HEK293T (cell line): ENCODE measurements around the gene ZNF792.
"Not testable (repeated sequence)": the region's sequence is repeated elsewhere in the genome, so short reads cannot be mapped to it uniquely, and the experiment has no call there.

Experiments used
- CTCF ChIA-PET: fragments of 350-600 bp; formaldehyde crosslinking; extraction: SDS; loops from one replicate; lab custom pipeline; 2021; ENCODE audit warnings: antibody characterized with exemption, inconsistent platforms; lab: Yijun Ruan, JAX
- POLR2A ChIA-PET: fragments of 350-600 bp; formaldehyde crosslinking; extraction: SDS; loops from one replicate; lab custom pipeline; 2020; ENCODE audit warnings: antibody characterized with exemption, inconsistent platforms; lab: Yijun Ruan, JAX
- DNase-seq: peaks from one replicate; pipeline ENCODE4 v3.0.0; 2012; ENCODE audit warnings: mixed read lengths; ENCODE audit errors: extremely low spot score
- ARNT ChIP-seq: fragments of 450-650 bp; IDR thresholded peaks from 2 replicates; pipeline ENCODE4 v1.6.1; 2017; ENCODE audit warnings: mild to moderate bottlenecking
- BHLHE40 ChIP-seq: fragments of 450-650 bp; IDR thresholded peaks from 2 replicates; pipeline ENCODE4 v1.6.1; 2016; ENCODE audit warnings: mild to moderate bottlenecking, moderate library complexity, borderline replicate concordance
- CTBP1 ChIP-seq: fragments of 450-650 bp; IDR thresholded peaks from 2 replicates; pipeline ENCODE4 v1.6.1; 2016; ENCODE audit warnings: borderline replicate concordance
- ELF4 ChIP-seq: fragments of 450-650 bp; IDR thresholded peaks from 2 replicates; pipeline ENCODE4 v1.6.1; 2017; ENCODE audit warnings: antibody characterized with exemption
- FOXA1 ChIP-seq: fragments of 450-650 bp; IDR thresholded peaks from 2 replicates; pipeline ENCODE4 v1.6.1; 2016; ENCODE audit warnings: mild to moderate bottlenecking
- FOXK2 ChIP-seq: fragments of 450-650 bp; IDR thresholded peaks from 2 replicates; pipeline ENCODE4 v1.6.1; 2016; ENCODE audit warnings: mild to moderate bottlenecking
- FOXM1 ChIP-seq: fragments of 450-650 bp; IDR thresholded peaks from 2 replicates; pipeline ENCODE4 v1.6.1; 2017; ENCODE audit warnings: mild to moderate bottlenecking, borderline replicate concordance
- HDGF ChIP-seq: fragments of 450-650 bp; IDR thresholded peaks from 2 replicates; pipeline ENCODE4 v1.6.1; 2017; ENCODE audit warnings: antibody characterized with exemption, borderline replicate concordance
- L3MBTL2 ChIP-seq: fragments of 450-650 bp; conservative IDR thresholded peaks from 2 replicates; pipeline ENCODE4 v1.6.1; 2016; ENCODE audit warnings: mild to moderate bottlenecking
- LEF1 ChIP-seq: fragments of 450-650 bp; IDR thresholded peaks from 2 replicates; pipeline ENCODE4 v1.6.1; 2017; ENCODE audit warnings: mild to moderate bottlenecking, borderline replicate concordance
- NFRKB ChIP-seq: fragments of 450-650 bp; IDR thresholded peaks from 2 replicates; pipeline ENCODE4 v1.6.1; 2016; ENCODE audit warnings: mild to moderate bottlenecking, moderate library complexity
- PKNOX1 ChIP-seq: fragments of 450-650 bp; IDR thresholded peaks from 2 replicates; pipeline ENCODE4 v1.6.1; 2016
- SP1 ChIP-seq: fragments of 450-650 bp; IDR thresholded peaks from 2 replicates; pipeline ENCODE4 v1.6.1; 2017
- SUZ12 ChIP-seq: fragments of 450-650 bp; IDR thresholded peaks from 2 replicates; pipeline ENCODE4 v1.6.1; 2016; ENCODE audit warnings: mild to moderate bottlenecking
- TARDBP ChIP-seq: fragments of 450-650 bp; IDR thresholded peaks from 2 replicates; pipeline ENCODE4 v1.6.1; 2016
- ZNF384 ChIP-seq: fragments of 450-650 bp; IDR thresholded peaks from 2 replicates; pipeline ENCODE4 v1.6.1; 2016

The ZNF792 gene

GRCh38 chr19:34998777-34999497 lies 34.9 kb upstream of the ZNF792 start:
- no peak for DNase-seq
- ChIA-PET POLR2A (interaction anchor here (1.2 to 1.4 kb wide), 2 partner anchors 10 to 22 kb away, joined by 3 to 5 read pairs; no protein-coding TSS in a partner anchor), CTCF (interaction anchor here (0.7 kb wide), 1 partner anchor 25 kb away, joined by 5 read pairs; no protein-coding TSS in a partner anchor)
- no peak for TF ChIP-seq HDGF
- no peak for TF ChIP-seq BHLHE40
- TF ChIP-seq FOXM1 = no peak
- no peak for TF ChIP-seq FOXK2
- TF ChIP-seq PKNOX1 = no peak
- no peak for TF ChIP-seq ZNF384
- TF ChIP-seq FOXA1 = no peak
- no peak for TF ChIP-seq LEF1
- no peak for TF ChIP-seq NFRKB
- no peak for TF ChIP-seq ARNT
- TF ChIP-seq L3MBTL2 = no peak
- no peak for TF ChIP-seq ELF4
- TF ChIP-seq TARDBP = no peak

GRCh38 chr19:34998224-34998623 lies 34.2 kb upstream of the ZNF792 start:
- DNase-seq, CTCF ChIA-PET, POLR2A ChIA-PET: not testable (repeated sequence)

- POLR2A ChIA-PET = no interaction called here
Observed at GRCh38 chr19:34997071-34997617, 33.1 kb upstream of the ZNF792 start.

GRCh38 chr19:34995551-34995950 lies 31.5 kb upstream of the ZNF792 start:
- ChIA-PET POLR2A (no interaction called here), CTCF (no interaction called here)
- no peak for TF ChIP-seq FOXK2
- no peak for DNase-seq

More at GRCh38 chr19:34997071-34997617, 33.1 kb upstream of the ZNF792 start:
- no peak for DNase-seq
- CTCF ChIA-PET = interaction anchor here (0.6 kb wide), 1 partner anchor 11 kb away, joined by 3 read pairs; no protein-coding TSS in a partner anchor
- TF ChIP-seq ARNT = no peak
- no peak for TF ChIP-seq BHLHE40
- no peak for TF ChIP-seq LEF1
- no peak for TF ChIP-seq FOXK2
- TF ChIP-seq PKNOX1 = no peak
- no peak for TF ChIP-seq ELF4
- no peak for TF ChIP-seq SP1
- TF ChIP-seq ZNF384 = no peak
- no peak for TF ChIP-seq FOXM1
- TF ChIP-seq HDGF = no peak
- TF ChIP-seq TARDBP = no peak
- no peak for TF ChIP-seq SUZ12
- no peak for TF ChIP-seq NFRKB
- no peak for TF ChIP-seq FOXA1
- no peak for TF ChIP-seq CTBP1
- no peak for TF ChIP-seq L3MBTL2

- POLR2A ChIA-PET = no interaction called here
- DNase-seq = no peak
- CTCF ChIA-PET = no interaction called here
- TF ChIP-seq ELF4 (no peak), LEF1 (no peak)
Observed at GRCh38 chr19:34994643-34995541, 30.9 kb upstream of the ZNF792 start.

GRCh38 chr19:34994286-34994642 lies 30.2 kb upstream of the ZNF792 start:
- TF ChIP-seq LEF1 (no peak), ARNT (no peak), TARDBP (no peak), PKNOX1 (no peak), ZNF384 (no peak), HDGF (no peak), NFRKB (no peak), FOXA1 (no peak)
- ChIA-PET POLR2A (no interaction called here), CTCF (no interaction called here)
- no peak for DNase-seq

- CTCF ChIA-PET, DNase-seq, POLR2A ChIA-PET: not testable (repeated sequence)
Observed at GRCh38 chr19:34992582-34992981, 28.6 kb upstream of the ZNF792 start.
